Activated CD8-positive, alpha-beta T cell treated with anti-CD3 and anti-CD28 coated beads for 36 hours (primary cell): Measurements from ENCODE around the gene GCLC. TPM values are rescaled to one million over a fixed set of nuclear protein-coding genes. Genes with fewer than 3 reads are reported as not detected.

Experiments
- ATAC-seq: fragments of 200-7000 bp; cut with Tn5 transposase; one replicate; pipeline ENCODE4 v1.10.0; 2021; ENCODE audit warnings: mild to moderate bottlenecking, moderate library complexity
- CTCF ChIA-PET: fragments of 350-600 bp; sonication (Branson Sonifier 250); formaldehyde crosslinking; loops from one replicate; lab custom pipeline; 2021; ENCODE audit warnings: antibody characterized with exemption; lab: Charles Lee
- POLR2A ChIA-PET: fragments of 350-600 bp; sonication (Branson Sonifier 250); formaldehyde crosslinking; loops from one replicate; lab custom pipeline; 2021; ENCODE audit warnings: antibody characterized with exemption; lab: Charles Lee
- DNase-seq: peaks from one replicate; pipeline ENCODE4 v3.0.0-alpha.2; 2020
- H3K27ac Mint-ChIP-seq: one replicate; pipeline ENCODE4 v1.8.0; 2021; ENCODE audit warnings: mild to moderate bottlenecking, mixed read lengths
- H3K27me3 Mint-ChIP-seq: one replicate; pipeline ENCODE4 v1.8.0; 2021; ENCODE audit warnings: mixed read lengths
- H3K36me3 Mint-ChIP-seq: one replicate; pipeline ENCODE4 v1.8.0; 2021; ENCODE audit warnings: low read depth, mixed read lengths
- H3K4me1 Mint-ChIP-seq: one replicate; pipeline ENCODE4 v1.8.0; 2021; ENCODE audit warnings: low read depth, mixed read lengths
- H3K4me3 Mint-ChIP-seq: one replicate; pipeline ENCODE4 v1.8.0; 2021; ENCODE audit warnings: mild to moderate bottlenecking, moderate library complexity, mixed read lengths
- H3K9me3 Mint-ChIP-seq: one replicate; pipeline ENCODE4 v1.8.0; 2021; ENCODE audit warnings: mixed read lengths
- CTCF ChIP-seq: fragments of 200-600 bp; IDR thresholded peaks from one replicate; pipeline ENCODE4 v1.8.0; 2022; ENCODE audit warnings: antibody characterized with exemption, mild to moderate bottlenecking
- intact Hi-C: fragments of 100-400 bp; cut with micrococcal nuclease; formaldehyde crosslinking; loops from one replicate; pipeline ENCODE4 v1.10.0; 2022
- total RNA-seq, 2 experiments: library from RNA; stranded (reverse); gene quantifications; one replicate each; pipeline ENCODE4 v1.2.3, GENCODE V29; 2021

GCLC gene
- total RNA-seq, 2 experiments from 2014 or later = 17.0 to 18.6 TPM

DNA sequence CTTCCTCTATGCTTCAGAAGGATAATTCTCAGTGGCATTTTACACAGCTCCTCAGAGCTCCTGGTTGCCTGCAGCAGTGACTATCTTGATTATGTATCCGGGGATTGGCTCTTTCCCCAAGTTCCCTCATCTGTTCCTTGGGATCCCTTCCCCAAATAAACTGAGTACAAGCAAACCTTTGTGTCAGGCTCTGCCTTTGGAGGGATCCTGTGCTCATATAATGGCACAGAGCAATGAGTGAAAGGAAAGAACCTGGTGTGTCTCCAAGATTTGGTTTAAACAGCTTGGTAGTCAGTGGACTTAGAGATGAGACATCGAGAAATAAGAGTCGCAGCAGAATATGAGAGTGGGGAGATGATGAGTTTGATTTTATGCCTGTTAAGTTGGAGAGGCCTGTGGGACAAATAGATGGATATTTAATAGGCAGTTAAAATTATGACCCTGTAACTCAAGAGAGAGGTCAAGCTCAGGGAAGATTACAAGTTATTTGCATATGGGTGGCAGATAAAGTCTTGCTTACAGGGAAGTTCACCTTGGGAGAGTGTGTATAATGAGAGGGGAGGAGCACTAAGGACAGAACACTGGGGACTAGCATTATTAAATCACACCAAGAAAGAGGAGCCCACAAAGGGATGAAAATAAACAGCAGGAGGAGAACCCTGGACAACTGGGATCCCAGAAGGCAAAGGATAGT, 44.1 kb upstream of the GCLC start:
- Mint-ChIP-seq H3K27me3 (no peaks in the 10 kb centered on the region), H3K4me1 (peaks cover 5% of the 10 kb centered on the region), H3K9me3 (no peaks in the 10 kb centered on the region), H3K36me3 (no peaks in the 10 kb centered on the region), H3K27ac (no peak overlapping the region), H3K4me3 (no peak overlapping the region)
- CTCF ChIA-PET = no interaction called here
- POLR2A ChIA-PET = no interaction called here
- no peak for TF ChIP-seq CTCF
- no peak for DNase-seq
- ATAC-seq = no peak
- intact Hi-C loops = no loop called here

- Mint-ChIP-seq H3K4me1 (peaks cover 5% of the 10 kb centered on the region), H3K36me3 (no peaks in the 10 kb centered on the region), H3K27ac (no peak overlapping the region), H3K4me3 (no peak overlapping the region), H3K27me3 (no peaks in the 10 kb centered on the region), H3K9me3 (no peaks in the 10 kb centered on the region)
- ChIA-PET CTCF (interaction anchor here (0.6 to 1.1 kb wide), 2 partner anchors 63 to 139 kb away, joined by 3 to 5 read pairs; no protein-coding TSS in a partner anchor), POLR2A (no interaction called here)
- intact Hi-C loops = no loop called here
- no peak for TF ChIP-seq CTCF
- DNase-seq (no peak), ATAC-seq (no peak)
These were observed 42.4 kb upstream of the GCLC start for GRCh38 chr6:53587291-53587690.

DNA sequence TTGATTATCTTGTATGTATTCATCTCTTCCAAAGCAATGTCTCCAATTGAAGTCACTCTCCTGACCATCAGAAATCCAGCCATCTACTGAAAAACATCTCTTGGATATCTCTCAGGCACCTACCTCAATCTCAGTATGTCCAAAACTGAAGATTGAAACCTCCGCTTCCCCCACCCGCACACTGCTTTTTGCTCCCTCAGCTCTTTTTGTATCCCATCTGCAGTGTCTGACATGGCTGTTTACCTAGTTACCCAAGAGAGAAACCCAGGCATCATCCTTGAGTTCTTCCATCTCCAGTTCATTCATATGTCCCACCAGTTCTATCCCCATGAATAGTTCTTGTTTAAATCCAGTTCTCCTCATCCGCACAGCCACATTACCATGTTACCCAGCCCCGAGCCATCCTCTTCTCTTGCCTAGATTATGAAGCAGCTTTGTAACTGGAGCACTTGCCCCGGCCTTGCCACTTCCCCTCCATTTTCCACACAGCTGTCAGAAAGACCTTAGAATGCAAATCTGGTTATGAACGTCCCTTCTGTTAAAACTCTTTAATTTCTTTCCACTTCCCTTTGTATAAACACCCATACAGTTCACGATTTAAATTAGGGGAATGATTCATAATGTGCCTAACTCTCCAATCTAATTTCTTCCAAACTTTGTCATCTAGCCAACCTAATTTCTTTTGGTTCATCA, 40.5 kb upstream of the GCLC start:
- DNase-seq (no peak), ATAC-seq (no peak)
- Mint-ChIP-seq H3K27ac (no peak overlapping the region), H3K4me3 (no peak overlapping the region), H3K4me1 (peaks cover 5% of the 10 kb centered on the region), H3K36me3 (no peaks in the 10 kb centered on the region), H3K27me3 (no peaks in the 10 kb centered on the region), H3K9me3 (no peaks in the 10 kb centered on the region)
- ChIA-PET CTCF (no interaction called here), POLR2A (no interaction called here)
- intact Hi-C loops = no loop called here
- no peak for TF ChIP-seq CTCF

DNA sequence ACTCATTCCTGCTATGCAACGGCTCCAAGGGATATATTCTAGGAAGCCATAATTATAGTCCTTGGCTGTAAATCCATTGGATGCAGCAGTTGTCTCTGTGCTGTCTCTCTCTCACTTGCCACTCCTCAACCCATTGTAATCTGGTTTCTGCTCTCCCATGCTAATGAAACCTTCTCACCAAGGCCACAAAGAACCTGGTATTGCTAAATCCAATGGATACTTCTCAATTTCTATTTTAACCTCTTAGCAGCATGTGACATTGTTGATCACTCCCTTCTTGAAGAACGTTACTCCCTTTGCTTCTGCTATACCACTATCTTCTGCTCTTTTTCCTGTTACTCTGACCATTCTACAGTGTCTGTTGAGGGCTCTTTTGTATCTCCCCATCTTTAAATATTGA, 39.8 kb upstream of the GCLC start:
- TF ChIP-seq CTCF = no peak
- H3K9me3 Mint-ChIP-seq = no peaks in the 10 kb centered on the region
- H3K27me3 Mint-ChIP-seq = no peaks in the 10 kb centered on the region
- no peak for DNase-seq
- H3K36me3 Mint-ChIP-seq = no peaks in the 10 kb centered on the region
- no peak overlapping the region for H3K4me3 Mint-ChIP-seq
- intact Hi-C loops = no loop called here
- H3K27ac Mint-ChIP-seq = no peak overlapping the region
- ChIA-PET CTCF (no interaction called here), POLR2A (no interaction called here)
- H3K4me1 Mint-ChIP-seq = peaks cover 5% of the 10 kb centered on the region
- no peak for ATAC-seq

DNA sequence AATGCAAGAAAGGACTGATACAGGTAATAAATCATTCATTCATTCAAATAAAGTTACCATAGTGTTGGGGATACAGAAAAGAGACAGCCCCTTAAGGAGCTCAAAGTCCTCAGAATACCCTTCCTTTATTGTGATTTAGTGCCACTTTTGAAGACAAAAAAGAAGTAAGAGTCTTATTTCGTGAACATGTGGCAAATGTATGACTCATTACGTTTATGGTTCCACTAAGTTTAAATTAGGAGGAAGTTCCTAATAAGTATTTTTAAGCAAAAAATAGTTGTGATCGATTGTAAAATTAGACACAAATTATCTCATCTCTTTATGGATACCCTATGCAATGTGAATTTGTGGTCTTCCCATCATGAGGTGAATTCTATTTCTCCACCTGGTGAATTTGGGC, 38.5 kb upstream of the GCLC start:
- Mint-ChIP-seq H3K9me3 (peaks cover 3% of the 10 kb centered on the region), H3K27me3 (no peaks in the 10 kb centered on the region), H3K36me3 (no peaks in the 10 kb centered on the region), H3K27ac (no peak overlapping the region), H3K4me1 (peaks cover 8% of the 10 kb centered on the region), H3K4me3 (no peak overlapping the region)
- POLR2A ChIA-PET = interaction anchor here (0.6 kb wide), 1 partner anchor 1300 kb away, joined by 3 read pairs; no protein-coding TSS in a partner anchor
- DNase-seq (no peak), ATAC-seq (no peak)
- intact Hi-C loops = no loop called here
- no peak for TF ChIP-seq CTCF
- CTCF ChIA-PET = no interaction called here
